ENCODE measurements around the gene MAP1S.

MAP1S gene

GRCh38 chr19:17718947-17719711 is at the start of gene MAP1S:
TSS of gene MAP1S (plus strand) at chr19:17719480. CDS start at chr19:17719503, 23 bp downstream.
- peak; percentile 68 for DNase-seq

- peak; percentile 58 for DNase-seq
Measured at GRCh38 chr19:17671906-17672305, 47.4 kb upstream of the MAP1S start.

- DNase-seq, result no peak
Measured at GRCh38 chr19:17673937-17674799, 45.1 kb upstream of the MAP1S start.

GRCh38 chr19:17676295-17676694 is 43.0 kb upstream of the MAP1S start:
- no peak for DNase-seq

- DNase-seq, result peak; percentile 18
Measured at GRCh38 chr19:17677002-17677401, 42.3 kb upstream of the MAP1S start.

- DNase-seq, result no peak
Measured at GRCh38 chr19:17678836-17679235, 40.4 kb upstream of the MAP1S start.

GRCh38 chr19:17679526-17680229 is 39.6 kb upstream of the MAP1S start:
- no peak for DNase-seq

- DNase-seq, result peak; percentile 63
Measured at GRCh38 chr19:17680230-17680722, 39.0 kb upstream of the MAP1S start.

GRCh38 chr19:17681505-17682125 is 37.7 kb upstream of the MAP1S start:
- peak; percentile 77 for DNase-seq

- DNase-seq, result no peak
Measured at GRCh38 chr19:17682273-17682672, 37.0 kb upstream of the MAP1S start.

- no peak for DNase-seq
Measured at GRCh38 chr19:17683078-17683477, 36.2 kb upstream of the MAP1S start.

- DNase-seq, result no peak
Measured at GRCh38 chr19:17684256-17684655, 35.0 kb upstream of the MAP1S start.

- no peak for DNase-seq
Measured at GRCh38 chr19:17685451-17686022, 33.7 kb upstream of the MAP1S start.

- DNase-seq, result no peak
Measured at GRCh38 chr19:17686023-17686521, 33.2 kb upstream of the MAP1S start.

GRCh38 chr19:17686592-17687024 is 32.7 kb upstream of the MAP1S start:
- no peak for DNase-seq

- no peak for DNase-seq
Measured at GRCh38 chr19:17687141-17687856, 32.0 kb upstream of the MAP1S start.

GRCh38 chr19:17687857-17688784 is 31.2 kb upstream of the MAP1S start, which contains the start of gene UNC13A:
TSS of gene UNC13A (minus strand) at chr19:17688354. CDS start at chr19:17688199, 155 bp downstream.
- peak; percentile 71 for DNase-seq

- no peak for DNase-seq
Measured at GRCh38 chr19:17688853-17689595, 30.3 kb upstream of the MAP1S start.

- DNase-seq, result no peak
Measured at GRCh38 chr19:17692566-17692965, 26.7 kb upstream of the MAP1S start.

Measured in hematopoietic multipotent progenitor cell treated with erythropoietin and hydrocortisone succinate and interleukin-3 and kit ligand, for 6 days (in vitro differentiated cells).